Spleen (tissue), 11 donors: ENCODE data around the gene BRINP3. TPM values are rescaled to one million over a fixed set of nuclear protein-coding genes. Genes with fewer than 3 reads are reported as not detected.

ENCODE experiments used
- DNase-seq: peaks from one replicate; pipeline ENCODE4 v3.0.0-alpha.2; 2020
- H3K27ac ChIP-seq, 8 donors: fragments of 200-600 bp; sonication (generic) in 7 of 8; 1 replicate in 4 of 8; 2 replicates in 4 of 8; pipeline versions ENCODE4 v1.5.0 to v1.8.0; 2016 to 2021; ENCODE audit warnings: inconsistent platforms in 4 of 8, mild to moderate bottlenecking in 4 of 8, moderate library complexity in 1 of 8
- H3K27me3 ChIP-seq, 7 donors: fragments of 200-600 bp; sonication (generic) in 6 of 7; replicated peaks in 1 of 7; 1 replicate in 4 of 7; 2 replicates in 3 of 7; pipeline versions ENCODE4 v1.5.0 to v1.8.0; 2016 to 2021; ENCODE audit warnings: inconsistent platforms in 3 of 7, mild to moderate bottlenecking in 1 of 7
- H3K36me3 ChIP-seq, 6 donors: fragments of 200-600 bp; sonication (generic) in 5 of 6; 1 replicate in 4 of 6; 2 replicates in 2 of 6; pipeline versions ENCODE4 v1.5.0 to v1.8.0; 2016 to 2021; ENCODE audit warnings: inconsistent platforms in 2 of 6
- H3K4me1 ChIP-seq, 6 donors: fragments of 200-600 bp; sonication (generic) in 5 of 6; 1 replicate in 3 of 6; 2 replicates in 3 of 6; pipeline versions ENCODE4 v1.5.0 to v1.8.0; 2016 to 2021; ENCODE audit warnings: inconsistent platforms in 3 of 6
- H3K4me3 ChIP-seq, 8 donors: fragments of 200-600 bp; sonication (generic) in 7 of 8; 1 replicate in 4 of 8; 2 replicates in 4 of 8; pipeline versions ENCODE4 v1.5.0 to v1.8.0; 2016 to 2021; ENCODE audit warnings: inconsistent platforms in 4 of 8, mild to moderate bottlenecking in 4 of 8, moderate library complexity in 2 of 8
- H3K9me3 ChIP-seq, 8 donors: fragments of 200-600 bp; sonication (generic) in 7 of 8; 1 replicate in 4 of 8; 2 replicates in 4 of 8; pipeline versions ENCODE4 v1.5.0 to v1.8.0; 2016 to 2021; ENCODE audit warnings: inconsistent platforms in 4 of 8
- POLR2A ChIP-seq, 3 donors: fragments of 450-650 bp; IDR thresholded peaks; one replicate each; pipeline ENCODE4 v1.5.1; 2017; ENCODE audit warnings: antibody characterized with exemption in 3 of 3, mild to moderate bottlenecking in 1 of 3
- POLR2AphosphoS5 ChIP-seq, 3 donors: sonication (generic); formaldehyde crosslinking; IDR thresholded peaks; one replicate each; pipeline ENCODE4 v1.5.1; 2017; ENCODE audit warnings: antibody characterized with exemption in 3 of 3
- WGBS, 5 donors: extraction: QIAGEN DNeasy Blood & Tissue Kit in 3 of 5; methylation state at CpG; one replicate each; pipeline versions ENCODE4 v1.1.5 to v1.1.7; 2013 to 2018; 5-methylcytosine and 5-hydroxymethylcytosine counted together
- intact Hi-C: fragments of 100-400 bp; cut with DNase I; formaldehyde crosslinking; loops from one replicate; pipeline ENCODE4 v1.15.0; 2023; ENCODE audit warnings: low total_unique reads
- polyA plus RNA-seq, 3 donors: library from polyadenylated mRNA; stranded (reverse); fragments of 200-250 nt; gene quantifications; one replicate each; pipeline ENCODE4 v1.2.1, GENCODE V29; 2013
- total RNA-seq, 7 donors: library from RNA; depleted of rRNA in 3 of 7; stranded (reverse); fragments of >200 nt in 3 of 7; fragmentation: NEBNext Ultra II Directional in 4 of 7; extraction: Animal tissue kit (Norgen Biotek cat#: 25700) in 4 of 7; gene quantifications; one replicate each; pipeline versions ENCODE4 v1.1.0 to v1.2.1, GENCODE V29; 2016 to 2021
- TF ChIP-seq, protein P1 (sequence below), 11 experiments: fragments of 200-600 bp in 7 of 11; fragments of 450-650 bp in 4 of 11; sonication (generic) in 4 of 11; IDR thresholded peaks in 8 of 11; conservative IDR thresholded peaks in 3 of 11; 1 replicate in 7 of 11; 2 replicates in 4 of 11; pipeline versions ENCODE4 v1.4.0 to v1.8.0; 2016 to 2021; ENCODE audit warnings: antibody characterized with exemption in 11 of 11, inconsistent platforms in 4 of 11, mild to moderate bottlenecking in 1 of 11
- donor health status: healthy with polysubstance abuse.
- donor health status: DM: no; HTN: no; CAD: no; lungs with moderate emphysema.
- donor health status: DM: no; HTN: no; CAD: no.
- donor health status: Bipolar disorder and iron deficiency.
- donor health status: healthy.
- donor health status: DM: no; HTN: no; CAD: no.
- donor health status: DM: yes; HTN: yes; CAD: no.

Gene BRINP3
- total and polyA plus RNA-seq, 10 donors, result not detected

DNA sequence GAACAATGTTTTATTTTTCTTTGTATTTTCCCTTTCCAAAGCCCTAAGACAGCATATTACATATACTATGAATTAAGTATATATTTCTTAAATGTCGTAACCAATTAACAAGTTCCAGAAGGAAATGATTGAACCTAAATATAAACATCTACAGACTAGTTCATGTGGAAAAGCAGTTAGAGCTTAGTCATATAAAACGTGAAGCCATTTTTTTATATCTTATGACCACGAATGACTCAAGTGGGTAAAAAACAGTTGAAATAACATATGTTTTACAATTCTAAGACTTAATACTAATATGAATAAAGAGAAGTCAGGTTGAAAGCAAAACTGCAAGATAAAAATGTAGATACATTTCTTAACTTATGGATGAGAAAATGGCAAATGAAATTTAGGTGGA lies 307.3 kb downstream of the BRINP3 start:
- Histone ChIP-seq H3K27ac (no peak overlapping the region), H3K9me3 (peaks cover 0 to 3% (median 0%) of the 10 kb centered on the region in 8 donors), H3K4me1 (no peaks in the 10 kb centered on the region), H3K4me3 (no peak overlapping the region), H3K27me3 (no peaks in the 10 kb centered on the region), H3K36me3 (no peaks in the 10 kb centered on the region)
- no peak for DNase-seq
- intact Hi-C loops, result no loop called here
- TF ChIP-seq POLR2AphosphoS5 (IDR thresholded peaks at IDR 0.05) (no peak), POLR2A (IDR thresholded peaks at IDR 0.05) (no peak)
- TF ChIP-seq, protein P1, sequence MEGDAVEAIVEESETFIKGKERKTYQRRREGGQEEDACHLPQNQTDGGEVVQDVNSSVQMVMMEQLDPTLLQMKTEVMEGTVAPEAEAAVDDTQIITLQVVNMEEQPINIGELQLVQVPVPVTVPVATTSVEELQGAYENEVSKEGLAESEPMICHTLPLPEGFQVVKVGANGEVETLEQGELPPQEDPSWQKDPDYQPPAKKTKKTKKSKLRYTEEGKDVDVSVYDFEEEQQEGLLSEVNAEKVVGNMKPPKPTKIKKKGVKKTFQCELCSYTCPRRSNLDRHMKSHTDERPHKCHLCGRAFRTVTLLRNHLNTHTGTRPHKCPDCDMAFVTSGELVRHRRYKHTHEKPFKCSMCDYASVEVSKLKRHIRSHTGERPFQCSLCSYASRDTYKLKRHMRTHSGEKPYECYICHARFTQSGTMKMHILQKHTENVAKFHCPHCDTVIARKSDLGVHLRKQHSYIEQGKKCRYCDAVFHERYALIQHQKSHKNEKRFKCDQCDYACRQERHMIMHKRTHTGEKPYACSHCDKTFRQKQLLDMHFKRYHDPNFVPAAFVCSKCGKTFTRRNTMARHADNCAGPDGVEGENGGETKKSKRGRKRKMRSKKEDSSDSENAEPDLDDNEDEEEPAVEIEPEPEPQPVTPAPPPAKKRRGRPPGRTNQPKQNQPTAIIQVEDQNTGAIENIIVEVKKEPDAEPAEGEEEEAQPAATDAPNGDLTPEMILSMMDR (IDR thresholded peaks at IDR 0.05 in 8 of 11, conservative IDR thresholded peaks at IDR 0.05 in 3 of 11), result no peak
- 75 to 92% (median 78%) methylated on average over 3 of the region's 3 CpGs for WGBS, 5 donors

DNA sequence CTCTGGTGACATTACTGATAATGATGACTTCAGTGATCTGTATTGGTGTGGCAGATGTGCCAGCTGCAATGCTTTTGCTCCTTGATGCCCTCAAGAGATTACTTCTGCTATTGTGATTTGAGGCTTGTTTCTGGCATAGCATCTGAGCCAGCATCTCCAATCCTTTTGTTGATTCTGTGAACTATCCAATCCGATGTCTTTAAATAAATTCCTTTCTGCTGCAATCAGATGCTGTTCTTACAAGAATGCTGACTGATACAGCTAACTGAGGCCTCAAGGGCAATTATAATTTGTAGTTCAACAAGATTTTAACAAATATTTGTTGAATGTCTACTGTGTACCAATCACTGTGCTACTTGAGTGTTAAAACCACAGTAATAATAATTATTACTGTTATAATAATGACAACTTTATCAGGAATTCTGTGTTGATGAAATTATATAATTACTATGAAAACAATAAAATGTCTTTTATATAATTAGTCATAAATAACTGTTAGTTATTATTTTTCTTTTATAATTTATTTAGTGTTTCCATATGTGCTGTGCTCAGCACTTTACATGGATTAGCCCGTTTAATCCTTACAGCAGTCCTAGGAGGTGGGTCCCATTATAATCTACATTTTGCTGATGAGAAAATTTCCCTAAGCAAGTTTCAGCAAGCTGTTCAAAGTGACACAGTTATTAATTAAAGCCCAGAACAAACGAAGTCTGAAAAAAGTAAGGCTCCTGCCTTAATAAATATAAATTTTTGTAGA lies 308.2 kb downstream of the BRINP3 start:
- peaks cover 0 to 3% (median 0%) of the 10 kb centered on the region in 8 donors for H3K9me3 ChIP-seq
- intact Hi-C loops, result no loop called here
- H3K36me3 ChIP-seq, result no peaks in the 10 kb centered on the region
- DNase-seq, result no peak
- TF ChIP-seq POLR2AphosphoS5 (IDR thresholded peaks at IDR 0.05), result no peak
- TF ChIP-seq, protein P1 (IDR thresholded peaks at IDR 0.05 in 8 of 11, conservative IDR thresholded peaks at IDR 0.05 in 3 of 11), result no peak
- TF ChIP-seq POLR2A (IDR thresholded peaks at IDR 0.05), result no peak
- WGBS, 5 donors, result 66 to 78% (median 75%) methylated on average over 3 of the region's 3 CpGs
- no peak overlapping the region for H3K4me3 ChIP-seq
- H3K27ac ChIP-seq, result no peak overlapping the region
- H3K4me1 ChIP-seq, result no peaks in the 10 kb centered on the region
- H3K27me3 ChIP-seq, result no peaks in the 10 kb centered on the region

DNA sequence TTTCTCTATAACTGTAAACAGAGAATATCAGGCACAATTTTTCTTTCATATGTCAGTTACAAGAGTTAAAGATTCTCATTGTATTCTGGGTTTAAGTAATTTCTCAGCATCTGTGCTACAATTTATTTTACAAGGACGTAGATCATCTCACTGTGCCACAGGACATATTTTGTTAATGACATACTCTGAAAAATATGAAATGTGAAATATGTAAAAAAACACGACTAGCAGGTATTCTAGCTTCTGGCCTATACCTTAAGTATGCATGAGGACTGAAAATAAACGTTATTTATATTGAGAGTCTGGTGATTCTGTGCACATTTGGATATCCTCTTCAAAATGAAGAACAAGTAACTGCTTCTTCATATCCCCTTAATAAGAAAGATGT lies 308.8 kb downstream of the BRINP3 start:
- Histone ChIP-seq H3K4me1 (no peaks in the 10 kb centered on the region), H3K9me3 (peaks cover 0 to 3% (median 0%) of the 10 kb centered on the region in 8 donors), H3K4me3 (no peak overlapping the region), H3K27me3 (no peaks in the 10 kb centered on the region), H3K27ac (no peak overlapping the region), H3K36me3 (no peaks in the 10 kb centered on the region)
- intact Hi-C loops, result no loop called here
- no peak for DNase-seq
- TF ChIP-seq, protein P1 (IDR thresholded peaks at IDR 0.05 in 8 of 11, conservative IDR thresholded peaks at IDR 0.05 in 3 of 11), result no peak
- TF ChIP-seq POLR2A (IDR thresholded peaks at IDR 0.05) (no peak), POLR2AphosphoS5 (IDR thresholded peaks at IDR 0.05) (no peak)
- 54 to 60% (median 56%) methylated on average over 3 of the region's 3 CpGs for WGBS, 5 donors

DNA sequence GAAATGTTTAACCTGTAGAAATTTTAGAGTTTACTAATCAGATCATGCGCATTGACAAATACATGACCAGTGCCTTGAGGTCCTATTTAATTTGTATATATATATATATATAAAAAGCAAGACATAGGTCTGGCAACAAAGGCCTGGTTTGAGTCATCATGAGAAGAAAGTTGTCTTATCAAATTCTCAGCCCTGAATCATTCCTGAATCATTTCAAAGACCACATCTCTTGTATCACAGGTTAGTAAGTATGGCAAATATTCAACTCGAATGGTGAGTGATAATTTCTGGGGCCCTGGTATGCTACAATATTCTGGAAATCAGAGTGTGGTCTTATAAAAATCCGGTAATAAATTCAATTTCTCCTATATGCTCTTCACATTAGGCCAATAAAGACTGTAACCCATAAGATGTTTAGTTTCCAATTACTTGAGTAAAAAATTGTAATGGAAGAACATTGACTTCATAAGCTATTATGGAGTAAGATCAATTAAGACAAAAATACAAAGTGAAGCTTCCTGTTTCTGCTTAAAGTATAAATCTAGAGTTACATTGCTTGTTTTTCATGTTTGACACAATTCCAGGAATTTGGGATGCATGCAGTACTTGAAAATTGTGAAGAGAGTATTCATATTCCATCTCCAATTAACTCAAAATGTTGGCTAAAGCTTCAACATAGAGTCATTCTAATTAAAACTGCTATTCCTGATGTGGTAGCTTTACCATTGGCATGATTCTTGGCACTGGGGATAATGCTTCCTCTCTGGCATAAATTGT lies 309.4 kb downstream of the BRINP3 start:
- TF ChIP-seq, protein P1 (IDR thresholded peaks at IDR 0.05 in 8 of 11, conservative IDR thresholded peaks at IDR 0.05 in 3 of 11), result no peak
- TF ChIP-seq POLR2A (IDR thresholded peaks at IDR 0.05), result no peak
- no peak for TF ChIP-seq POLR2AphosphoS5 (IDR thresholded peaks at IDR 0.05)

More for the DNA sequence above, 309.4 kb downstream of the BRINP3 start:
- peaks cover 0 to 3% (median 0%) of the 10 kb centered on the region in 8 donors for H3K9me3 ChIP-seq
- H3K4me1 ChIP-seq, result no peaks in the 10 kb centered on the region
- intact Hi-C loops, result no loop called here
- 76 to 88% (median 82%) methylated on average over 3 of the region's 3 CpGs for whole genome bisulfite sequencing, 5 donors
- H3K27ac ChIP-seq, result no peak overlapping the region
- no peaks in the 10 kb centered on the region for H3K27me3 ChIP-seq
- DNase-seq, result no peak
- H3K36me3 ChIP-seq, result no peaks in the 10 kb centered on the region
- H3K4me3 ChIP-seq, result no peak overlapping the region
